DND-41 (cell line): ENCODE results near the gene IFT52.

Experiments used
- EZH2 ChIP-seq: IDR thresholded peaks from 3 replicates; pipeline ENCODE4 v1.6.1; 2012; ENCODE audit warnings: borderline replicate concordance, low read depth, mild to moderate bottlenecking, moderate library complexity, low read length, inconsistent platforms; ENCODE audit not compliant: severe bottlenecking
- TF ChIP-seq, protein P1 (sequence below): IDR thresholded peaks from 2 replicates; pipeline ENCODE4 v1.5.1; 2012; ENCODE audit warnings: borderline replicate concordance, low read length, moderate library complexity, mild to moderate bottlenecking; ENCODE audit not compliant: poor library complexity, severe bottlenecking; ENCODE audit errors: extremely low read depth

DNA sequence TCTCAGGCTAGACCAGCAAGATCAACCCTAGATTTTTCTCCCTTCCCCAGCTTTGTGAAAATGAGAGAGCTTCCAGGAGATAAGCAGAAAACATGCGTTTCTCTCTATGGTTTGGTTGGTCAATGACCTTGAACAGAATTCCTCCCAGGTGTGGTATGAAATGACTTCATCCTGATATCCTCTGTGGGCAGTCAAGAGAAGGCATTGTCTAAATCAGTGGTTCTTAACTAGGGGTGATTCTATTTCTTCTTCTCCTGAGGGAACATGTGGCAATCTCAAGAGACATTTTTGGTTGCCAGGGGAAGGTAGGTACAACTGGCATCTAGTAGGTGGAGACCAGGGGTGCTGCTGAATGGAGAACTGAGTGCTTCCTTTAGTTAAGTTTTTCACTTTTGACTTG is 12.4 kb downstream of the IFT52 start:
- TF ChIP-seq, protein P1, sequence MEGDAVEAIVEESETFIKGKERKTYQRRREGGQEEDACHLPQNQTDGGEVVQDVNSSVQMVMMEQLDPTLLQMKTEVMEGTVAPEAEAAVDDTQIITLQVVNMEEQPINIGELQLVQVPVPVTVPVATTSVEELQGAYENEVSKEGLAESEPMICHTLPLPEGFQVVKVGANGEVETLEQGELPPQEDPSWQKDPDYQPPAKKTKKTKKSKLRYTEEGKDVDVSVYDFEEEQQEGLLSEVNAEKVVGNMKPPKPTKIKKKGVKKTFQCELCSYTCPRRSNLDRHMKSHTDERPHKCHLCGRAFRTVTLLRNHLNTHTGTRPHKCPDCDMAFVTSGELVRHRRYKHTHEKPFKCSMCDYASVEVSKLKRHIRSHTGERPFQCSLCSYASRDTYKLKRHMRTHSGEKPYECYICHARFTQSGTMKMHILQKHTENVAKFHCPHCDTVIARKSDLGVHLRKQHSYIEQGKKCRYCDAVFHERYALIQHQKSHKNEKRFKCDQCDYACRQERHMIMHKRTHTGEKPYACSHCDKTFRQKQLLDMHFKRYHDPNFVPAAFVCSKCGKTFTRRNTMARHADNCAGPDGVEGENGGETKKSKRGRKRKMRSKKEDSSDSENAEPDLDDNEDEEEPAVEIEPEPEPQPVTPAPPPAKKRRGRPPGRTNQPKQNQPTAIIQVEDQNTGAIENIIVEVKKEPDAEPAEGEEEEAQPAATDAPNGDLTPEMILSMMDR, result no peak
- TF ChIP-seq EZH2, result no peak
